Activated CD8-positive, alpha-beta memory T cell treated with anti-CD3 and anti-CD28 coated beads for 48 hours (primary cell): ENCODE data around the gene EVL.
"Not testable (repeated sequence)": the region's sequence is repeated elsewhere in the genome, so short reads cannot be mapped to it uniquely, and the experiment has no call there.

Experiments used
- DNase-seq, 3 experiments: peaks; one replicate each; pipeline ENCODE4 v3.0.0-alpha.2; 2020; ENCODE audit warnings: low read depth in 2 of 3, low spot score in 2 of 3

The EVL gene

DNA sequence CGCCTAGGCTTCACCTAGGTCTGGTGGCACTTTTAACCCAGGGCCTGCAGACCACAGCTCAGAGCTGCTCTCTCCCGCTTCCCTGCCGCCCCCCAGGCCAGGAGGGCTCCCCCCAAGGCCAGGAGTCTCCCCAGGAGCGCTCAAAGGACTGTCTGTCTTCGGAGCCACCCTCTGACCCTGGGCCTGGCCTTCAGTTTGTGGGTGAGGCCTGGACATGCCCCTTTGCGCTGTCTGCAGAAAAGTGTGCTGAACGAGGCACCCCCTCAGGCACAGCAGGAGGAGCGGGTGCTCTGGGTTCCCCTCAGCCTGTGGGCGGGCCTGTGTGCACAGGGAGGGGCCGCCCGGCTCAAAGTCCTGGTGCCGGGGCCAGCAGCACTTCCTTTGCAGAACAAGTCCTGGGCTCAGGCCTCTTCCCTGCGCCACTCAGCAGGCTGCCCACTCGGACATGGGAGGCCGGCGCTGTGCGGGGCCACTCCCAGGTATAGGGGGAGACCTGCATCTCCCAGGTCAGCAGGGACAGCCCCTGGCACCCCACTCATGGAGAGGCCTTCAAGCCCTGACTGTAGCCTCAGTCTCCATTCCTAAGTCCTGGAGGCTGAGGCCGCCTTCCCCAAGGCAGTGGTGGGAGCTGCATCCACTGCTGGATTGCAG lies 79.9 kb downstream of the EVL start:
- no peak for DNase-seq

DNA sequence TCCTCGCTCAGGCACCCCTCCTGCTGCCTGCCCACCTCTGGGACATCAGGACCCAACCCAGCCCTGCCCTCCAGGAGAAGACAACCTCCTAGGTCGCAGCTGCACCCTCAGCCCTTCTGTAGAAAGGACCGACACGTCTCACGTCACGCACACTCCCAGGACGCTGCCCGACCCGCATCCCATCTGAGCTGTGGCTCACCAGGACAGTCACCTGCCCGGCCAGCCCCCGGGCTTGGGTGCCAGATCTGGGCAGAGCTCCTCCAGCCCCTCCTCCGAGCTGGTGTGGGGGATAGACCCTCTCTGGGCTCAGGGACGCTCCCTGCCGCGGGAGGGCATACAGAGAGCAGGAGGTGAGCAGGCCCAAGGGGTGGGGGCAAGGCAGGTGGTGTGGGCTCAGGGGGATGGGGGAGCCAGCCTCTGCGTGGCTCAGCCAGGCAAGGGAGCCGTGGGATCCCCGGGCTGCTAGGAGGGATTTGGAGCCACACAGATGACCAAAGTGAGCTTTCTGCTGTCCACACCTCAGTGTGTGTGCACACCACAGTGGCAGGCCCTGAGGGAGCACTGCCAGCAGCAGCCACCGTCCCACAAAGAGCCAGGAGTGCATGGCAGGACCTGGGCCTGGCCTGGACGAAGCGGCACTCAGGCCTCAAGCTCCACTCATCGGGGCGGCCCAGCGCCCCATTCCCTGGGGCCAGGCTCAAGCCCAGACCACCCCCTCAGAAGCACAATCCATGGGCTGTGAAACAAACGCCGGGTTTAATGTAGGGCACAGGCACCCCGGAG lies 80.7 kb downstream of the EVL start:
- DNase-seq = no peak

DNA sequence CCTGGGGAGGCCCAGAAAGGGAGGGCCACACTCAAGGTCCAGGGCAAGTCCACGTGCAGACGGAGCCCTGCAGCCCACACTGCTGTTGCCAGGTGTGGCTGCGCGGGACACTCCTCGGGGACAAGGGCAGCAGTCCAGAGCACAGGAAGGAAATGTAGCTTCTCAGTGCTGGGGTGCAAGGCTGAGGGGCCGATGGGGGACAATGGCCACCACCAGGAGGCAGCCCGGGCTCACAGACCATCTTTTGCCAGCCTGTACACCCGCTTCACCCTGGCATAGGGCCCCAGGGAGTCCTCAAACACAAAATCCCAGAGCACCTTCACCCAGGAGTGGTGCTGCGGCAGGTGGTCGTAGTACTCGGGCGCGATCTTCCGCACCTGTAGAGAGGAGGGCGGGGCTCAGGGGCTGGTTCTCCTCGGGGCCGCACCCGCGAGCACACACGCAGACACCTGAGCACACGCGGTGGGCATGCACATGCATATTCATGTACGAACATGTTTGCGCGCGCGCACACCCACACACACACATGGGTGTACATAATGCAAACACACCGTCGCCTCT lies 81.4 kb downstream of the EVL start:
- DNase-seq = no peak

GRCh38 chr14:100147181-100147631 lies 82.0 kb downstream of the EVL start:
- peak in 2 of 3 experiments; percentile 27 to 29 for DNase-seq

DNA sequence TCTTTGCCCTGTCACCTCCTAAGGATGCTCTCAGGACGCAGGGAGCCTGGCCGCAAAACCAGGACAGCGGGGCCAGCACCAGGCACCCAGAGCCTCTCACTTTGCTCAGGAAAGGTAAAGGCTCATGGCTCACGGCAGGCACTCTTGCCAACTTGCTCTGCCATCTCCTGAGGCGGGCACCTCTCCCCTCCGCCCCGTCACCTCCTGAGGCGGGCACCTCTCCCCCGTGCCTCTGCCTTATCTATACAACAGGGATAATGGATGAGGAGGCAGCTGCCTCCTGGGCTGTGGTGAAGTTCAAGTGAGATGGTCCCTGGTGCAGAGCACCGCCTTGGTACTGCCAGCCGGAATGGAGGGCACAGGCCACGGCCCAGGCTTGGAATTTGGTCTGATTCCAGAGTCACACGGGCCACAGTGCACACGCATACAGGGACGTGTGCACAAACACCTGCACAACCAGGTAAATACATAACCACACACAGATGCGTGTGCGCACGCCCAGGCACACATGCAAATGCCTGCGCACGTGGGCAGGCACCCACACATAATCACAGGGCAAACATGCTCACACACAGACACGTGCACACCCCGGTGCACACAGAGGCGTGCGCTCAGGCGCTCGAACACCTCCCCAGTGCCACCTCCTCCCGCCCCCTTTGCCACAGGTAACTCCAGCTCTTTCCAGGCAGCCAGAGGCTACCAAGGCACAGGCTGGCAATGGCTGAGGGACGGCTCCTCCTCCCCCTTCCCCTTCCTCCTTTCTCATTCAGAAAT lies 82.7 kb downstream of the EVL start:
- DNase-seq = no peak

DNA sequence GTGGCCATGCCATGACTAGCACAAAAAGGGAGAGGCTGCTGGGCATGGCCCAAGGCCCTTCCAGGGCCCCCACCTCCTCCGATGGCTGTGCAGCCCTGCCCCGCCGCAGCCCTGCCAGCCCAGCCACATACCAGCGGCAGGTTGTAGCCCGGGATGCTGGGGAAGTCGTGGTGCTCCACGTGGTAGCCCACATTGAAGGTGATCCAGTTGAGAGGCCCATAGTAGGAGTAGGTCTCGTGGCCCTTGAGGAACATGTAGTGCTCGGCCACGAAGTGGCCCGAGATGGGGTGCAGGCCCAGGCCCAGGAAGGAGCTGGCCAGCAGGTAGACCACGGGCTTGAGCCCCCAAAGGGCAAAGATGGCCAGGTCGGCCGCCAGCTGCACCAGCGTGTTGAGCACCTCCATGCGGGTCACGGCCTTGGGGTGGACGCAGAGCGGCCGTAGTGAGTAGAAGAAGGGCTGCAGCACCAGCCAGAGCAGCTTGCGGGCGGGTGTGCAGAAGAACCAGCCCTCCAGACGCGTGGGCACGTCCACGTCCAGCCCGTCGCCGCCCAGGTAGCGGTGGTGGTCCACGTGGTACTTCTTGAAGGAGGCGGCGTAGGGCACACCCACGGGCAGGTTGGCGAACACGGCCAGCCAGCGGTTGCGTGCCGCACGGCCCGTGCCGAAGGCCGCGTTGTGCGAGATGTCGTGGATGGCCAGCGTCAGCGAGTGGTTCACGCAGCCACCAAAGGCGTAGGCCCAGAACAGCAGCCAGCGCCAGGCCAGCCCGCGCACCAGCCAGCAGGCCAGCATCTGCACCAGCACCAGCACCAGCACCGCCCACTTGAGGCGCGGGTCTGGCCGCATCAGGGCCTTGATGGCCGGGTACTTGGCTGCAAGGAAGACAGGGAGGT lies 83.9 kb downstream of the EVL start:
- DNase-seq = no peak

- DNase-seq = no peak
Measured at GRCh38 chr14:100149851-100150611, 84.8 kb downstream of the EVL start.

GRCh38 chr14:100150932-100151587 lies 85.8 kb downstream of the EVL start:
- DNase-seq = no peak

GRCh38 chr14:100152091-100152490 lies 86.9 kb downstream of the EVL start:
- DNase-seq = no peak

- DNase-seq = no peak
Measured at GRCh38 chr14:100153560-100153959, 88.3 kb downstream of the EVL start.

DNA sequence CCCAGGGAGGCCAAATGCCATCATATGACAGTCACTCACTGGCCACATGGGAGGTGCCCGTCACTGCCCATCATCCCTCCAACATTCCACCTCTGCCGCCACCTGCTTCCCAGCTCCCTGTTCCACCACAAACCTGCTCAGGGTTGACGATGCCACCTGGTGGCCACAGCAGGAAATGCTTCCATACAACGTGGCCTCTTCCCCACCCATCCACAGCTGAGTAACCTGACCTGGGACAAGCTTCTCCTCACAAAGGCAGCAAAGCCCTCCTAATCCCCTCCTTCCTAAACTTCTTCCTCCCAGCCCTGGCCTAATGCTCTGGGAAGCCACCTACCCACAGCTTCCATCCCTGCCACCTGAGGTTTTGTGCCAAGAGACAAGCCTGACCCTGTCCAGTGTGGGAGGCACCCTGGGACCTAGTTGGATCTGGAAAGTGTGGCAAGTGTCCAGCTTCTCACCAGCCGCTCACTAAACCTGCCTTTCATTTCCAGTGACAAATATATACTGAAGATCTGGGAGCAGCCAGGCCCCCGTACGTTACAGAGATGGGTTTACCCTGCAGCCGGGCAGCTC lies 89.9 kb downstream of the EVL start:
- no peak for DNase-seq

DNA sequence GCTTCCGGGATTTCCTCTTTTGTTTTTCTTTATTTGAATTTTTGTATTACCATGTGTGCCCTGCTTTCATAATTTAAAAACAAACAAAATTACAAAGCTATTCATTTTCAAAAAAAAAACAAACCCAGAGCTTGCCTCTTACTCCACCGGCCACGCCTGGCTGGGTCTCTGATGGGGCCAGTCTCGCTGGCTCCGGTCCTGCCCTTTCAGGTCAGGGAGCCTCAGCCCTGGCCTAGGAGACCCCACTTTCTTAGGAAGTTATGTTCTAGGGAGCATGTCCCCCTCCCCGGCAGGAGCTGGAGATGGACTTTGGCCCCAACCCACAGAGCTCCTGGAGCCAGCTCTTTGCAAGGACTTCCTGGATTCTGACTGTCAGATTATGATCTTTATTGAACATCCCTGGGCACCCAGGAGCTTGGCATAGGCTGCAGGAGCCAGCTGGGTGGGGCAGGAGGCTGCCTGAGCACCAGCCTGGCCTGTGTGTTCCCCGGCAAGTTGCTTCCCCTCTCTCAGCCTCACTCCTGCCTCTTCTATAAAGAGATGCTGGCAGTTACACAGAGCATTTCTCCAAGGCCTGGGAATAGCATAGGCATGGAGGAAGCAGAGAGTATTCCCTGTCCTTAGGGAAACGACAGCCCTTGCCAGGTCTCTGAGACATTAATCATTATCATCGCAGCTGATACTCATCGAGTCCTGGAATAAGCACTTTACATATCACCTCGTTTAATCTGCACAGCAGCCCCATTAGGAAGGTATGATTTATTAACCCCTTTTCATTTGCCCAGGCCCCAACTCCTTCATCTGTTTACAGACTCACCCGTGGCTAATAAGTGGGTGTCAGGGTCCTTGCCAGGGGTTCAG lies 90.8 kb downstream of the EVL start:
- DNase-seq = no peak

DNA sequence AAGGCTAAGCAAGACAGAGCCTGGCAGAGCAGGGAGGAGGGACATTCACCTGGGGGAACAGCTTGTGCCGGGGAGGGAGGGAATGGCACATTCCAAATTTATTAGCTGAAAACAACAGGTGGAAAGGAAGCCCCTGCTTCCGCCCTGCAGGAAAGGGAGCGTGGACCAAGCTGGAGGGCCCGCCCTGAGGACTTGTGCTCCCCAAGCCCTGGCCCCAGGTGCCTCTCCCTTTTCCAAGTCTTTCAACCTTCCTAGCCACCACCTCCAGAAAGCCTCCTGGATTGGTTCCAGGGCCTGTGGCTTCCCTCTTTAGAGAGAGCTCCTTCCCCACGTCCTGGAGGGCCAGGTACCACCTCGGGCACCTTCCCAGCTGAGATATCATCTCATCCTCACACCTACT lies 91.6 kb downstream of the EVL start:
- no peak for DNase-seq

GRCh38 chr14:100157548-100158232 lies 92.5 kb downstream of the EVL start:
- DNase-seq = not testable (repeated sequence)

DNA sequence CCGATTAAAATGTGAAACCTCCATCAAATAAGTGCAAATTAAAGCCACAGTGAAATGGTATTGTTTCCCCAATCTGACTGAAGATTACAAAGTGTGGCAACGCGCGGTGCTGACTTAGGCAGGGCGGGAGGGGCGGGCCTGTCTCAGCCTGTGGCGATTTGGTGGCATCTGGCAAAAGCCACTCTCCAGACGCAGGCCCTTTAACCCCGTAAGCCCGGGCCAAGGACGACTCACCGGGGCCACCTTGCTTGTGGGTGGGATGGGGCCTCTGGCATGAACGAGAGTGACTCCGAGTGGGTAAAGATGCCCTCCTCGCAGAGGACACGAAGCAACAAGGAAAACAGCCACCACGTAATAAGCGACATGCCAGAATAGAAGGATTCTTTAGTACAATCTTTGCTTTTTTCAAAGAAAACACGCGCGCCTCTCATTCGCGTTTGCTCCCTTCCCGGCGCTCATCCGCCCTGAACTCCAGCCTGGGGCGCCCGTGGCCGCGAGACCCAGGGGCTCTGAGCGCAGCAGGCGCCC lies 93.4 kb downstream of the EVL start:
- no peak for DNase-seq

GRCh38 chr14:100159094-100159864 lies 94.1 kb downstream of the EVL start, which contains the start of gene DEGS2:
DEGS2 (minus strand) TSS chr14:100159645; CDS start chr14:100159587, 58 bp downstream.
- DNase-seq = peak in 2 of 3 experiments; percentile 28 to 30
